Nucleus accumbens (tissue), 56 donors: ENCODE measurements around the gene MLANA.

Source experiments
- DNase-seq, 56 donors: peaks; one replicate each; lab custom pipeline; 2025; lab: John Stamatoyannopoulos, UW

The MLANA gene

GRCh38 chr9:5890641-5891040 lies at the start of gene MLANA:
Gene MLANA (plus strand): TSS chr9:5890889. CDS start chr9:5892475, 1,586 bp downstream.
- DNase-seq = no peak

GRCh38 chr9:5841771-5842573 lies 48.7 kb upstream of the MLANA start:
- DNase-seq = no peak

GRCh38 chr9:5842929-5843793 lies 47.5 kb upstream of the MLANA start:
- DNase-seq = no peak

GRCh38 chr9:5843794-5844471 lies 46.8 kb upstream of the MLANA start:
- no peak for DNase-seq

GRCh38 chr9:5845157-5845531 lies 45.5 kb upstream of the MLANA start:
- no peak for DNase-seq

- no peak for DNase-seq
Observed at GRCh38 chr9:5846096-5846495, 44.6 kb upstream of the MLANA start.

GRCh38 chr9:5846501-5846921 lies 44.2 kb upstream of the MLANA start:
- DNase-seq = no peak

- DNase-seq = no peak
Observed at GRCh38 chr9:5848372-5848882, 42.3 kb upstream of the MLANA start.

GRCh38 chr9:5850724-5851122 lies 40.0 kb upstream of the MLANA start:
- no peak for DNase-seq

GRCh38 chr9:5851445-5851844 lies 39.2 kb upstream of the MLANA start:
- DNase-seq = no peak

GRCh38 chr9:5852987-5853386 lies 37.7 kb upstream of the MLANA start:
- no peak for DNase-seq

GRCh38 chr9:5853617-5854016 lies 37.1 kb upstream of the MLANA start:
- no peak for DNase-seq

GRCh38 chr9:5854063-5854790 lies 36.5 kb upstream of the MLANA start:
- no peak for DNase-seq

- no peak for DNase-seq
Observed at GRCh38 chr9:5857928-5858327, 32.8 kb upstream of the MLANA start.

GRCh38 chr9:5858833-5859232 lies 31.9 kb upstream of the MLANA start:
- DNase-seq = no peak

GRCh38 chr9:5863092-5863746 lies 27.5 kb upstream of the MLANA start:
- no peak for DNase-seq

- no peak for DNase-seq
Observed at GRCh38 chr9:5864446-5864845, 26.2 kb upstream of the MLANA start.

GRCh38 chr9:5866272-5866671 lies 24.4 kb upstream of the MLANA start:
- DNase-seq = no peak

GRCh38 chr9:5866685-5867084 lies 24.0 kb upstream of the MLANA start:
- no peak for DNase-seq

- DNase-seq = no peak
Observed at GRCh38 chr9:5868235-5868634, 22.5 kb upstream of the MLANA start.
